ENCODE results near the gene SPG7. TPM values are rescaled to one million over a fixed set of nuclear protein-coding genes. Genes with fewer than 3 reads are reported as not detected.
"Not testable (repeated sequence)": the region's sequence is repeated elsewhere in the genome, so short reads cannot be mapped to it uniquely, and the experiment has no call there.

The SPG7 gene
- total RNA-seq (100 to 1,000 TPM in 5 of 10 donors, 10 to 100 TPM in 5; 85.4 to 145 (median 101) TPM), polyA plus RNA-seq (100 to 1,000 TPM in 1 of 2 donors, 10 to 100 TPM in 1; 69.8 to 116 TPM)
- long read RNA-seq, donor 1, full-length matches to known transcripts, result 217 of 290 reads
- long read RNA-seq, donor 1, partial matches to known transcripts, result 57 of 290 reads
- long read RNA-seq, donor 1, other reads (novel, unspliced or antisense), result 16 of 290 reads
- long read RNA-seq, donor 2, full-length matches to known transcripts, result 287 of 377 reads
- long read RNA-seq, donor 2, partial matches to known transcripts, result 71 of 377 reads
- long read RNA-seq, donor 2, other reads (novel, unspliced or antisense), result 19 of 377 reads
- long read RNA-seq, donor 3, full-length matches to known transcripts, result 103 of 256 reads
- long read RNA-seq, donor 3, partial matches to known transcripts, result 133 of 256 reads
- long read RNA-seq, donor 3, other reads (novel, unspliced or antisense), result 20 of 256 reads

- peaks cover 20 to 53% (median 45%) of the 10 kb centered on the region in 9 donors for H3K4me1 ChIP-seq
- peaks cover 0 to 28% (median 24%) of the 10 kb centered on the region in 9 donors for H3K36me3 ChIP-seq
- no peaks in the 10 kb centered on the region for H3K9me3 ChIP-seq
- TF ChIP-seq CTCF (IDR thresholded peaks at IDR 0.05), result peak in 2 of 9 donors; percentile 16
- 0% methylated on average over 88 to 90 of the region's 90 CpGs for WGBS, 2 donors
- no peaks in the 10 kb centered on the region for H3K27me3 ChIP-seq
- intact Hi-C loops (cut with DNase I), result loop anchor here in 8 of 10 donors (1.0 to 10.0 kb wide), 9 partner anchors 15 to 266 kb away; partner anchors contain the start of gene RPL13 (in 1 of the 8)
- H3K4me3 ChIP-seq, result peak within 1 kb of the TSS; percentile 51 to 97 (median 88)
- DNase-seq (peak; percentile 84 to 90), ATAC-seq (peak; percentile 86 to 95 (median 91))
- peak within 1 kb of the TSS; percentile 91 to 99 (median 98) for H3K27ac ChIP-seq
Measured at GRCh38 chr16:89507834-89508590, at the start of gene SPG7. Gene SPG7, plus strand, starts transcription at chr16:89508403. Its CDS starts 15 bp downstream, at chr16:89508418.

GRCh38 chr16:89458551-89458950 is 49.7 kb upstream of the SPG7 start:
- Histone ChIP-seq H3K4me1 (peaks cover 12 to 69% (median 51%) of the 10 kb centered on the region in 9 donors), H3K36me3 (no peaks in the 10 kb centered on the region), H3K27me3 (no peaks in the 10 kb centered on the region), H3K27ac (peak overlapping the region in 2 of 10 donors; percentile 18 to 58), H3K4me3 (no peak overlapping the region), H3K9me3 (no peaks in the 10 kb centered on the region)
- intact Hi-C loops (cut with DNase I), result no loop called here
- DNase-seq (no peak), ATAC-seq (peak in 3 of 8 donors; percentile 16 to 40 (median 28))
- WGBS, 2 donors, result 73 to 75% methylated on average over 7 of the region's 7 CpGs
- no peak for TF ChIP-seq CTCF (IDR thresholded peaks at IDR 0.05)

GRCh38 chr16:89458967-89459366 is 49.2 kb upstream of the SPG7 start:
- Histone ChIP-seq H3K36me3 (no peaks in the 10 kb centered on the region), H3K27me3 (no peaks in the 10 kb centered on the region), H3K27ac (peak overlapping the region in 2 of 10 donors; percentile 18 to 58), H3K4me3 (no peak overlapping the region), H3K9me3 (no peaks in the 10 kb centered on the region), H3K4me1 (peaks cover 8 to 69% (median 51%) of the 10 kb centered on the region in 9 donors)
- WGBS, 2 donors, result 63 to 72% methylated on average over 2 of the region's 2 CpGs
- DNase-seq (no peak), ATAC-seq (peak in 3 of 8 donors; percentile 50 to 65 (median 54))
- intact Hi-C loops (cut with DNase I), result no loop called here
- TF ChIP-seq CTCF (IDR thresholded peaks at IDR 0.05), result no peak

- H3K4me1 ChIP-seq, result peaks cover 3 to 75% (median 46%) of the 10 kb centered on the region in 9 donors
- H3K9me3 ChIP-seq, result no peaks in the 10 kb centered on the region
- ATAC-seq, result no peak
- no peak for DNase-seq
- WGBS, 2 donors, result 89 to 91% methylated on average over 6 of the region's 6 CpGs
- no peak overlapping the region for H3K27ac ChIP-seq
- no peaks in the 10 kb centered on the region for H3K27me3 ChIP-seq
- no peak for TF ChIP-seq CTCF (IDR thresholded peaks at IDR 0.05)
- H3K4me3 ChIP-seq, result no peak overlapping the region
- no peaks in the 10 kb centered on the region for H3K36me3 ChIP-seq
- intact Hi-C loops (cut with DNase I), result no loop called here
Measured at GRCh38 chr16:89460556-89460955, 47.6 kb upstream of the SPG7 start.

- H3K4me3 ChIP-seq; H3K36me3 ChIP-seq; DNase-seq; ATAC-seq; intact Hi-C loops (cut with DNase I); H3K27me3 ChIP-seq; H3K9me3 ChIP-seq; H3K27ac ChIP-seq: not testable (repeated sequence)
- WGBS, 2 donors, result 71 to 85% methylated on average over 13 to 14 of the region's 15 CpGs
- H3K4me1 ChIP-seq, result peaks cover 7 to 78% (median 39%) of the 10 kb centered on the region in 9 donors
Measured at GRCh38 chr16:89461890-89462289, 46.3 kb upstream of the SPG7 start.

GRCh38 chr16:89462639-89463038 is 45.6 kb upstream of the SPG7 start:
- intact Hi-C loops (cut with DNase I); H3K27ac ChIP-seq; H3K36me3 ChIP-seq; ATAC-seq; H3K27me3 ChIP-seq; H3K4me3 ChIP-seq; DNase-seq; H3K9me3 ChIP-seq: not testable (repeated sequence)
- 95 to 99% methylated on average over 13 to 26 of the region's 30 CpGs for WGBS, 2 donors
- peaks cover 12 to 79% (median 46%) of the 10 kb centered on the region in 9 donors for H3K4me1 ChIP-seq
